MV-4-11 (cell line): ENCODE results near the gene IL26.

Source experiments
- DNase-seq: peaks from one replicate; lab custom pipeline; 2025; lab: John Stamatoyannopoulos, UW

Gene IL26

GRCh38 chr12:68156636-68157035 is 69.0 kb downstream of the IL26 start:
- no peak for DNase-seq

GRCh38 chr12:68154779-68155178 is 70.8 kb downstream of the IL26 start:
- no peak for DNase-seq
